Endothelial cell of umbilical vein (primary cell): Measurements from ENCODE around the gene CLRN3. TPM values are rescaled to one million over a fixed set of nuclear protein-coding genes. Genes with fewer than 3 reads are reported as not detected.

Source experiments
- BruUV-seq: library from RNA; stranded (reverse); fragments of 400-500 nt; replicated peaks from 2 replicates; lab custom pipeline; 2021; lab: Mats Ljungman, UMichigan
- CTCF ChIA-PET: fragments of 300-600, 350-600 bp; sonication (Branson Sonifier 250); formaldehyde crosslinking; loops from one replicate; lab custom pipeline; 2021; ENCODE audit warnings: antibody characterized with exemption, inconsistent platforms; lab: Charles Lee
- POLR2A ChIA-PET: fragments of 300-600, 350-600 bp; sonication (Branson Sonifier 250); formaldehyde crosslinking; loops from one replicate; lab custom pipeline; 2021; ENCODE audit warnings: antibody characterized with exemption, inconsistent platforms; lab: Charles Lee
- DNase-seq: peaks from one replicate; pipeline ENCODE4 v3.0.0-alpha.2; 2011; ENCODE audit warnings: low read depth, low spot score
- FAIRE-seq: peaks from 2 replicates; lab custom pipeline; 2011; peaks lifted over from hg19 to GRCh38; lab: Jason Lieb, UNC
- H2AFZ ChIP-seq: 2 replicates; pipeline ENCODE4 v1.6.0; 2012; ENCODE audit warnings: low read depth, low read length, control low read depth, inconsistent platforms
- H3K27ac ChIP-seq: 2 replicates; pipeline ENCODE4 v1.5.1; 2011; ENCODE audit warnings: low read depth, mild to moderate bottlenecking, control low read depth, low read length, moderate library complexity; ENCODE audit not compliant: insufficient read depth
- H3K27me3 ChIP-seq, 2 experiments: 2 replicates each; pipeline versions ENCODE4 v1.6.0 to v1.6.1; 2011; ENCODE audit warnings: low read length in 2 of 2, mixed read lengths in 1 of 2; ENCODE audit not compliant: control insufficient read depth in 2 of 2, insufficient read depth in 2 of 2
- H3K36me3 ChIP-seq, 2 experiments: 2 replicates in 1 of 2; 3 replicates in 1 of 2; pipeline ENCODE4 v1.5.1; 2011; ENCODE audit warnings: low read length in 2 of 2, mild to moderate bottlenecking in 1 of 2, moderate library complexity in 1 of 2; ENCODE audit not compliant: control insufficient read depth in 2 of 2, insufficient read depth in 2 of 2; ENCODE audit errors: extremely low read depth in 1 of 2
- H3K4me1 ChIP-seq: 3 replicates; pipeline ENCODE4 v1.5.1; 2011; ENCODE audit warnings: mild to moderate bottlenecking, low read length; ENCODE audit not compliant: control insufficient read depth, insufficient read depth; ENCODE audit errors: extremely low read depth
- H3K4me2 ChIP-seq: 2 replicates; pipeline ENCODE4 v1.6.1; 2011; ENCODE audit warnings: low read length, control low read depth, mixed read lengths; ENCODE audit not compliant: insufficient read depth
- H3K4me3 ChIP-seq, 3 experiments: fragments of 200-600 bp in 1 of 3; sonication (generic), shearing (Covaris generic) in 1 of 3; replicated peaks in 1 of 3; 2 replicates each; pipeline ENCODE4 v1.5.1; 2011 to 2016; ENCODE audit warnings: control low read depth in 3 of 3, low read length in 3 of 3, mild to moderate bottlenecking in 2 of 3, inconsistent platforms in 1 of 3, low read depth in 1 of 3, moderate library complexity in 1 of 3; ENCODE audit not compliant: insufficient read depth in 1 of 3
- H3K79me2 ChIP-seq: 2 replicates; pipeline ENCODE4 v1.6.0; 2012; ENCODE audit warnings: low read length, inconsistent platforms; ENCODE audit not compliant: control insufficient read depth, insufficient read depth
- H3K9ac ChIP-seq: replicated peaks from 2 replicates; pipeline ENCODE3; 2011; ENCODE audit warnings: low read length, control low read depth; ENCODE audit not compliant: insufficient read depth; ENCODE audit errors: extremely low read depth
- H3K9me1 ChIP-seq: replicated peaks from 3 replicates; pipeline ENCODE4 v1.6.0; 2011; ENCODE audit warnings: mild to moderate bottlenecking, low read length; ENCODE audit not compliant: control insufficient read depth, insufficient read depth; ENCODE audit errors: extremely low read depth
- H3K9me3 ChIP-seq: replicated peaks from 2 replicates; pipeline ENCODE4 v1.5.1; 2012; ENCODE audit warnings: low read length, inconsistent platforms; ENCODE audit not compliant: control insufficient read depth, insufficient read depth
- H4K20me1 ChIP-seq: replicated peaks from 2 replicates; pipeline ENCODE3; 2011; ENCODE audit warnings: mild to moderate bottlenecking, low read length; ENCODE audit not compliant: control insufficient read depth, insufficient read depth; ENCODE audit errors: extremely low read depth
- CTCF ChIP-seq, 2 donors: IDR thresholded peaks; 1 replicate in 1 of 2; 2 replicates in 1 of 2; pipeline ENCODE4 v1.5.1; 2011; ENCODE audit warnings: low read length in 2 of 2, mild to moderate bottlenecking in 2 of 2, moderate library complexity in 2 of 2, control low read depth in 1 of 2, inconsistent platforms in 1 of 2, low read depth in 1 of 2; ENCODE audit not compliant: insufficient read depth in 1 of 2; ENCODE audit errors: extremely low read depth in 1 of 2
- POLR2AphosphoS5 ChIP-seq: IDR thresholded peaks from 2 replicates; pipeline ENCODE4 v1.6.1; 2012; ENCODE audit warnings: low read depth, mild to moderate bottlenecking, control low read depth, low read length, moderate library complexity; ENCODE audit not compliant: insufficient read depth
- dilution Hi-C: fragments of 300-500 bp; cut with MboI; formaldehyde crosslinking; loops from one replicate; pipeline ENCODE4 v1.15.0; 2019; ENCODE audit warnings: low sequenced_read_pairs; ENCODE audit not compliant: extremely low pct_ligation_motif_present
- intact Hi-C: fragments of 100-400 bp; cut with micrococcal nuclease; formaldehyde crosslinking; loops from one replicate; pipeline ENCODE4 v1.10.0; 2022
- polyA plus RNA-seq, 4 experiments: library from polyadenylated mRNA; depleted of rRNA in 3 of 4; stranded (reverse) in 3 of 4; unstranded in 1 of 4; fragments of >200 nt; gene quantifications; 2 replicates each; pipeline versions ENCODE4 v1.2.1 to v1.2.3, GENCODE V29; 2011 to 2012; ENCODE audit warnings: missing spikeins in 1 of 4
- total RNA-seq: library from RNA; stranded (reverse); gene quantifications from 2 replicates; pipeline ENCODE4 v1.2.3, GENCODE V29; 2021

The CLRN3 gene
- total and polyA plus RNA-seq, 2 donors (not counting 3 experiments of a cell fraction or from before 2014, with no cell fraction given) = 0.07 TPM; not detected in 1

DNA sequence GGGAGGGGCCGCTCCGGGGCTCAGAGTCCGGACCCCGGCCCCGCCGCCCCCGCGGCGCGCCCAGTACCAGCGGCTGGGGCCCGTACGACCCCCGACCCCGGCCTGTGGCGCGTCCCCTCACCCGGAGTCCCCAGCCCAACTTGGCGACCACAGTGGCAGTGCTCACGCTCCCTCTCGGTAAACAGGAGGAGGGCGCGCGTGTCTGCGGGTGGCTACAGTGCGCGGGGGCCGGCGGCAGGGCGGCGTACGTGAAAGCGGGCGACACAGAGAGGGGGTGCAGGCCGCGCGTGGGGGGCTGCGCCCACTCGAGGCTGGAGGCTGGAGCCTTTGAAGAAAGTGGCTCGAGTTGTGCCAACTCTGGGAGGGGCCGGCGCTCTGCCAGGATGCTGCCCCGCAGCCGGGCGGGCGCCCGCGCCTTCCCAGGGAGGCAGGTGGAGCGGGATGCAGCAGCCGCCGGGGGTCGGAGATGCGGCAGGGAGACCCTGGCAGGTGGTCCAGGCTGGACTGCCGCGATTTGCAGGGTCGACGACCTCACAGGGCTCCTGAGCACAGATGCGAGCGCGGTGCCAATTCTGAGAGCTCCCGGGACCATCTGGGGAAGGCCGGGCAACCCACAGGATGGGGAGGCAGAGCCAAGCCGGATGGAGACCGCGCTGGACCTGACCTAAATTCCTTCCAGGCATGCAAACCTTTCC is 14.8 kb upstream of the CLRN3 start:
- Histone ChIP-seq H3K4me3 (peak overlapping the region; percentile 32 to 78 (median 61)), H3K27ac (peak overlapping the region; percentile 67), H3K79me2 (peaks cover 20% of the 10 kb centered on the region), H3K9me1 (no peaks in the 10 kb centered on the region), H3K9me3 (no peaks in the 10 kb centered on the region), H3K4me1 (peaks cover 20% of the 10 kb centered on the region), H2AFZ (peak overlapping the region; percentile 56), H3K4me2 (peak overlapping the region; percentile 81), H3K36me3 (peaks cover 0 to 3% of the 10 kb centered on the region in 2 experiments), H3K27me3 (no peaks in the 10 kb centered on the region), H4K20me1 (no peaks in the 10 kb centered on the region), H3K9ac (peak overlapping the region; percentile 82)
- TSS peak; percentile 53 for BruUV-seq
- CTCF ChIA-PET = interaction anchor here (0.6 to 5.5 kb wide), 39 partner anchors 8 to 246 kb away, joined by 3 to 425 read pairs (median 6); no protein-coding TSS in a partner anchor
- intact Hi-C loops = loop anchor here (1.0 kb wide), 9 partner anchors 12 to 243 kb away; no protein-coding TSS in a partner anchor
- POLR2A ChIA-PET = interaction anchor here (1.5 kb wide), 2 partner anchors 83 to 102 kb away, joined by 4 to 5 read pairs; no protein-coding TSS in a partner anchor
- dilution Hi-C loops = no loop called here
- peak; percentile 74 for DNase-seq
- no peak for FAIRE-seq
- TF ChIP-seq CTCF (IDR thresholded peaks at IDR 0.05; ENCODE audit: extremely low read depth in 1 of 2, insufficient read depth in 1 of 2, low read depth in 1 of 2, low read length in 2 of 2) (no peak), POLR2AphosphoS5 (peak; percentile 16)
